GM12874 (cell line): ENCODE data around the gene PA2G4.

ENCODE experiments used
- CTCF ChIP-seq: IDR thresholded peaks from 2 replicates; pipeline ENCODE4 v1.5.1; 2011; ENCODE audit warnings: low read depth, mild to moderate bottlenecking, control low read depth, low read length, moderate library complexity; ENCODE audit not compliant: insufficient read depth

Gene PA2G4

GRCh38 chr12:56103066-56103711, 1.2 kb upstream of the PA2G4 start:
- TF ChIP-seq CTCF, result no peak

DNA sequence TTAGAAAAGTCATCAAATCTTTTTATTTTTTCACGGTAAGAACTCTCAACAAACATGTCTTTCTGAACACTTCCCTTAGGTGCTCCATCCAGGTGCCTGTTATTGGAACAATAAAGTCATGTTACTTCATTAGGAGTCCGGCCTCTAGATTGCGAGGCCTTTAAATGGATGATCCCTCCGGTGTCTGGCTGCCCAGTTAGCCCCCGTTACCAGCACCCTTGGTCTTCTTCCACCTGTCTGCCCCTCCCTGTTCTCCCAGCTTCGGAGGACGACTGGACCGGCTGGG, 593 bp upstream of the PA2G4 start:
- no peak for TF ChIP-seq CTCF

GRCh38 chr12:56104815-56105608, 653 bp downstream of the PA2G4 start:
- TF ChIP-seq CTCF, result no peak

- no peak for TF ChIP-seq CTCF
Observed at GRCh38 chr12:56105609-56105902, 1.2 kb downstream of the PA2G4 start.

DNA sequence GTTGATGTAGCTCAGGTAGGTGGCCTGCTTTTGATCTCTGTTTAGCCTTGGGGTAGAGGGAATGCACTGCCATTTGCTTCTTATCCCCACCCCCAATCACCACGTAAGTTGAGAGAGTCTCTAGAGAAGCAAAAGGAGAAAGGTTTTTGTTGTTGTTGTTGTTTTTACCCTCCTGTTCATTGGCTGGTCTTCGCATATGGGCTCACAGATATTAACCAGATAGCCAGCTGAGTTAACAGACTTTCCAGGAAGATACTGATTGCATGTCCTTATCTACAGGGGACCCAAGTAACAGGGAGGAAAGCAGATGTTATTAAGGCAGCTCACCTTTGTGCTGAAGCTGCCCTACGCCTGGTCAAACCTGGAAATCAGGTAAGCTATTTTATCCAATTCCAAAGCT, 2.9 kb downstream of the PA2G4 start:
- TF ChIP-seq CTCF, result no peak

GRCh38 chr12:56110571-56110970, 6.2 kb downstream of the PA2G4 start:
- no peak for TF ChIP-seq CTCF

DNA sequence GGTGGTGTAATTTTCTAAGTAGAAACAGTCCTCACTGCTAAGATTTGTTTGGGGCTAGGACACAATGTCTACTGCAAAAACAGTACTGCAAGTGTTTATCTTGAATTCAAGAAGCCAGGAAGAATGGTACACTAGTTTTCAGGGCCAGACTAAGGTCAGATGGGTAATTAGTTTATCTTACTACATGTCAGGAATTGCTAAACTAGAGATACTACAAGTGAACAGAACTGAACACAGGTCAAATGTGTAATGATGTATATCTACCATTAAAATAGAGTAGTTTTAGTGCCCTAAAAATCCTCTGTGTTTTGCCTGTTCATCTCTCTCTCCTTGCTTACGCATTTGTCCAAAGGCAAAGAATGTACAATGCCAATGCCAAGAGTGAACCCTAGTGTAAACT, 9.7 kb downstream of the PA2G4 start:
- TF ChIP-seq CTCF, result no peak
